Ascending aorta (tissue), 2 donors: ENCODE results near the gene ARIH1. TPM values are rescaled to one million over a fixed set of nuclear protein-coding genes. Genes with fewer than 3 reads are reported as not detected.
"Not testable (repeated sequence)": the region's sequence is repeated elsewhere in the genome, so short reads cannot be mapped to it uniquely, and the experiment has no call there.

Experiments used
- DNase-seq, 2 donors: peaks; one replicate each; pipeline ENCODE4 v3.0.0-alpha.2; 2019; ENCODE audit warnings: low spot score in 2 of 2
- H3K27ac ChIP-seq, 2 donors: fragments of 200-600 bp; sonication (generic); one replicate each; pipeline ENCODE4 v1.5.1; 2016 to 2017; ENCODE audit warnings: mild to moderate bottlenecking in 1 of 2
- H3K27me3 ChIP-seq: fragments of 200-600 bp; sonication (generic); one replicate; pipeline ENCODE4 v1.5.1; 2017
- H3K36me3 ChIP-seq, 2 donors: fragments of 200-600 bp; sonication (generic); one replicate each; pipeline ENCODE4 v1.5.1; 2016
- H3K4me1 ChIP-seq, 2 donors: fragments of 200-600 bp; sonication (generic); one replicate each; pipeline ENCODE4 v1.5.1; 2016 to 2017; ENCODE audit warnings: mild to moderate bottlenecking in 1 of 2
- H3K4me3 ChIP-seq, 2 donors: fragments of 200-600 bp; sonication (generic); one replicate each; pipeline ENCODE4 v1.5.1; 2016 to 2017; ENCODE audit warnings: mild to moderate bottlenecking in 1 of 2
- H3K9me3 ChIP-seq, 2 donors: fragments of 200-600 bp; sonication (generic); one replicate each; pipeline ENCODE4 v1.5.1; 2016
- CTCF ChIP-seq, 3 experiments: fragments of 200-600 bp in 2 of 3; fragments of 450-650 bp in 1 of 3; sonication (generic) in 2 of 3; IDR thresholded peaks; one replicate each; pipeline ENCODE4 v1.5.1; 2016 to 2019; ENCODE audit warnings: antibody characterized with exemption in 3 of 3, mild to moderate bottlenecking in 1 of 3, moderate library complexity in 1 of 3
- intact Hi-C: fragments of 100-400 bp; cut with DNase I; formaldehyde crosslinking; loops from one replicate; pipeline ENCODE4 v1.15.1; 2023
- total RNA-seq: library from RNA; depleted of rRNA; stranded (reverse); fragments of >200 nt; gene quantifications from one replicate; pipeline ENCODE4 v1.1.0, GENCODE V29; 2016

Gene ARIH1
- total RNA-seq: 109 TPM

- TF ChIP-seq CTCF (IDR thresholded peaks at IDR 0.05): peak in 2 of 3 experiments; percentile 8 to 22
- Histone ChIP-seq H3K9me3 (no peaks in the 10 kb centered on the region), H3K27me3 (no peaks in the 10 kb centered on the region), H3K4me3 (peak within 1 kb of the TSS; percentile 73 to 100), H3K4me1 (peaks cover 0 to 41% of the 10 kb centered on the region in 2 donors), H3K36me3 (peaks cover 0 to 14% of the 10 kb centered on the region in 2 donors), H3K27ac (peak within 1 kb of the TSS; percentile 97 to 100)
- intact Hi-C loops: loop anchor here (2.0 to 10.0 kb wide), 7 partner anchors 198 to 1619 kb away; partner anchors contain the start of genes ADPGK, BBS4, HIGD2B and LARP6
- peak; percentile 86 to 98 for DNase-seq
These were observed at the start of gene ARIH1 for GRCh38 chr15:72473614-72474465. TSS of gene ARIH1 (plus strand) at chr15:72474330. CDS start at chr15:72474640, 310 bp downstream.

DNA sequence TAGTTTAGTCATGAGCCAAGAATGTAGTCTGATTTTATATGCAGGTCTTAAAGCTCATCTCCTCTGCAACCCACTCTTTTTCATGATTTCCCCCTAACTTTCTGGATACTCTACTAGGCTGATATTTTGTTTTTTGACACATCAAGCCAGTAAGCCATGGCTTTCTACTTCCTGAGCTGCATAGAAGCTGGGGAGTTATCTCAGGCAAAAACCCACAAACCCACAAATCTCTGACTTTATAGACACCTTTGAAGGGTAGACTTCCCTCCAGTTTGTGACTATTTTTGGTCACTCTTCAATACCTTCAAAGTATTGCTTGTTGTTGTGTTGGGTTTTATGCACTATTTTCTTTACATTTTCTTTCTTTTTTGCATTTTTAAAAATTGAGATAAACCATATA is 47.4 kb upstream of the ARIH1 start:
- H3K36me3 ChIP-seq: no peaks in the 10 kb centered on the region
- H3K27me3 ChIP-seq: no peaks in the 10 kb centered on the region
- H3K27ac ChIP-seq: no peak overlapping the region
- H3K9me3 ChIP-seq: no peaks in the 10 kb centered on the region
- DNase-seq: no peak
- no peak overlapping the region for H3K4me3 ChIP-seq
- intact Hi-C loops: no loop called here
- no peaks in the 10 kb centered on the region for H3K4me1 ChIP-seq
- TF ChIP-seq CTCF (IDR thresholded peaks at IDR 0.05): no peak

GRCh38 chr15:72437650-72438316 is 36.3 kb upstream of the ARIH1 start:
- Histone ChIP-seq H3K27me3 (no peaks in the 10 kb centered on the region), H3K27ac (no peak overlapping the region), H3K36me3 (no peaks in the 10 kb centered on the region), H3K4me1 (no peaks in the 10 kb centered on the region), H3K4me3 (no peak overlapping the region), H3K9me3 (peaks cover 12 to 16% of the 10 kb centered on the region in 2 donors)
- no peak for DNase-seq
- no peak for TF ChIP-seq CTCF (IDR thresholded peaks at IDR 0.05)
- intact Hi-C loops: no loop called here

DNA sequence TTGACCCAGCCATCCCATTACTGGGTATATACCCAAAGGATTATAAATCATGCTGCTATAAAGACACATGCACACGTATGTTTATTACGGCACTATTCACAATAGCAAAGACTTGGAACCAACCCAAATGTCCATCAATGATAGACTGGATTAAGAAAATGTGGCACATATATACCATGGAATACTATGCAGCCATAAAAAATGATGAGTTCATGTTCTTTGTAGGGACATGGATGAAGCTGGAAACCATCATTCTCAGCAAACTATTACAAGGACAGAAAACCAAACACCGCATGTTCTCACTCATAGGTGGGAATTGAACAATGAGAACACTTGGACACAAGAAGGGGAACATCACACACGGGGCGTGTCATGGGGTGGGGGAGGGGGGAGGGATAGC is 31.3 kb upstream of the ARIH1 start:
- H3K27me3 ChIP-seq, H3K36me3 ChIP-seq, H3K9me3 ChIP-seq, H3K4me1 ChIP-seq, DNase-seq, H3K27ac ChIP-seq, H3K4me3 ChIP-seq, intact Hi-C loops: not testable (repeated sequence)

DNA sequence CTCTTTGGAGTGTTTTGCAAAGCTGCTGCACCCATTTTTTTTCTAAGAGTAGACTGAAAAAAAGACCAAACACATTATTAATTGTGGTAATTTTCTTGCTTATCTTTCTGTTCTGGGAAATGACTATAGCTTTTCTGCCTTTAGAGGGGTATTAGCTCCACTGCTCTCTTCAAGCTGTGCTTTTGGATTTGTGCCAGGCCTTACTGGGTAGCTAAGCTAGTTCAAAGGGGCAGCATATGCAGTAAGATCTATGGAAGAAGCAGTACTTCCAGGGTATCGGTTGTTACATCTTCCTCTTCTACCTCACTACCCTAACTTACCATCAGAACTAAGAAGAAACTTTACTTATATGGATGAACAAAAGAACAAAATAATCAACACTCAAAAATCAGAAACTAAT is 28.7 kb upstream of the ARIH1 start:
- H3K4me3 ChIP-seq: no peak overlapping the region
- DNase-seq: no peak
- no peaks in the 10 kb centered on the region for H3K36me3 ChIP-seq
- TF ChIP-seq CTCF (IDR thresholded peaks at IDR 0.05): no peak
- intact Hi-C loops: no loop called here
- H3K9me3 ChIP-seq: no peaks in the 10 kb centered on the region
- no peaks in the 10 kb centered on the region for H3K4me1 ChIP-seq
- no peak overlapping the region for H3K27ac ChIP-seq
- no peaks in the 10 kb centered on the region for H3K27me3 ChIP-seq

DNA sequence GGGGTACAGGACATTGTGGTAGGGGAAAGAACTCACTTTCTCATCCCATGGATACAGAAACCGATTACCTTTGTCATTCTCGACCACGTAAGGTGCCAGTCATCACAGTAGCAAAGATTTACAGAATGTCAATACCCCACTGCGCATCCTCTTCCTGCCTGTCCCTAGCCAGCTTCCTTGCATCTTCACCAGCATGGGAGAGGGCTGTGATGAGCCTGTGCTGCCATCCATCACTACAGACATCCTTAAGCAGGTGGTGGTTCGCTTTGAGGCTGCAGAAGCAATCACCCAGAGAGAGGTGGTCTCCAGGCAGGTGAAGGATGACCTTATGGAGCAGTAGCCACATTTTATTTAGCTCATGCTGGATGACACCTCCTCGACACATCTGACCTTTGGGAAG is 23.3 kb upstream of the ARIH1 start:
- no peak for TF ChIP-seq CTCF (IDR thresholded peaks at IDR 0.05)
- DNase-seq: no peak
- Histone ChIP-seq H3K4me1 (no peaks in the 10 kb centered on the region), H3K36me3 (no peaks in the 10 kb centered on the region), H3K4me3 (no peak overlapping the region), H3K27me3 (no peaks in the 10 kb centered on the region), H3K27ac (no peak overlapping the region), H3K9me3 (no peaks in the 10 kb centered on the region)
- intact Hi-C loops: no loop called here
